ENCODE results near the gene PTPRR. TPM values are rescaled to one million over a fixed set of nuclear protein-coding genes. Genes with fewer than 3 reads are reported as not detected.

PTPRR gene
- total RNA-seq, 1 experiment from 2014 or later, result 0.46 TPM

GRCh38 chr12:70948976-70949336 is 28.4 kb upstream of the PTPRR start (continued):
- TF ChIP-seq ATF2 (CRISPR knock-in tag; IDR thresholded peaks at IDR 0.05; ENCODE audit: borderline replicate concordance, low read depth) (no peak), CDX4 (CRISPR knock-in tag; IDR thresholded peaks at IDR 0.05; ENCODE audit: borderline replicate concordance) (no peak), FOXJ3 (CRISPR knock-in tag; IDR thresholded peaks at IDR 0.05; ENCODE audit: borderline replicate concordance) (no peak)

- ChIA-PET CTCF (interaction anchor here (1.0 kb wide), 1 partner anchor 444 kb away, joined by 3 read pairs; no protein-coding TSS in a partner anchor), POLR2A (no interaction called here)
- Mint-ChIP-seq H3K4me3 (no peak overlapping the region), H3K36me3 (no peaks in the 10 kb centered on the region), H3K9me3 (peaks cover 10% of the 10 kb centered on the region), H3K4me1 (no peaks in the 10 kb centered on the region), H3K27me3 (ENCODE audit: low read depth) (no peaks in the 10 kb centered on the region), H3K27ac (no peak overlapping the region)
- no peak for DNase-seq (ENCODE audit: low spot score)
- no peak for ATAC-seq
- TF ChIP-seq GRHL2 (CRISPR knock-in tag; IDR thresholded peaks at IDR 0.05; ENCODE audit: insufficient replicate concordance, severe bottlenecking), result no peak
- no peak for TF ChIP-seq ZNF138 (CRISPR knock-in tag; conservative IDR thresholded peaks at IDR 0.05)
- TF ChIP-seq TP53 (CRISPR knock-in tag; IDR thresholded peaks at IDR 0.05), result no peak
- TF ChIP-seq MYBL2 (CRISPR knock-in tag; IDR thresholded peaks at IDR 0.05), result no peak
- TF ChIP-seq AFF4 (CRISPR knock-in tag; IDR thresholded peaks at IDR 0.05; ENCODE audit: borderline replicate concordance), result no peak
- no peak for TF ChIP-seq NR2C2 (CRISPR knock-in tag; IDR thresholded peaks at IDR 0.05)
- no peak for TF ChIP-seq ZNF425 (CRISPR knock-in tag; conservative IDR thresholded peaks at IDR 0.05)
- TF ChIP-seq ZNF317 (CRISPR knock-in tag; IDR thresholded peaks at IDR 0.05; ENCODE audit: borderline replicate concordance, low read depth), result no peak
- no peak for TF ChIP-seq TEAD4 (CRISPR knock-in tag; IDR thresholded peaks at IDR 0.05)
Observed at GRCh38 chr12:70948236-70948975, 27.9 kb upstream of the PTPRR start.

DNA sequence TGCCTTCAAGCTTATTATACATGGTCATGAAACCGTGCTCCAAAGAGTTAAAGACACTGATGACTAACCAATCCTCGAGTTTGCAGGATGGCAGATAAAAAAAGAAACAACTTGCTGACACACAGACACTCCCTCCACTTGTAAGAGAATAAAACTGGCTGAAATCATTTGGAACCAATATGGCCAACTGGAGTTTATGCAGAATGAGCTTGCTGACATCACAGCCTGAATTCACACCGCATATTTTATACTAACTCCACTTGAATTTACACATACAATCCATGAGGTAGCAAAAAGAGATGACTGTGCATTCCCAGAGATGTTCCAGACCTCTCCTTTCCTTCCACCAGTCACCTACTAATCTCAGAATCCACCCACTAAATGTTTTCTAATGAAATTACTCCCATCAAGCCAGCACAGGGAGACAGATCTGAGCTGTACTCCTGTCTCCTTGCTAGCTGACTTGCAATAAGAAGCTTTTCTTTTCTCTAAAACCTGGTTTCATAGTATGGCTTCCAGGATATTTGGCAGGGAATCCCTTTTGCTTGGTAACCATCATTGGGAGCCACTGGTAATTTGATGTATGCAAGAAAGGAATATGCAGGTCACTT is 15.8 kb upstream of the PTPRR start:
- H3K9me3 Mint-ChIP-seq, result no peaks in the 10 kb centered on the region
- H3K36me3 Mint-ChIP-seq, result no peaks in the 10 kb centered on the region
- ChIA-PET CTCF (interaction anchor here (1.4 kb wide), 1 partner anchor 203 kb away, joined by 3 read pairs; no protein-coding TSS in a partner anchor), POLR2A (no interaction called here)
- peaks cover 10% of the 10 kb centered on the region for H3K27me3 Mint-ChIP-seq (ENCODE audit: low read depth)
- H3K4me1 Mint-ChIP-seq, result no peaks in the 10 kb centered on the region
- no peak overlapping the region for H3K27ac Mint-ChIP-seq
- DNase-seq (ENCODE audit: low spot score), result no peak
- H3K4me3 Mint-ChIP-seq, result no peak overlapping the region
- no peak for ATAC-seq
- TF ChIP-seq FOXJ3 (CRISPR knock-in tag; IDR thresholded peaks at IDR 0.05; ENCODE audit: borderline replicate concordance), result no peak
- TF ChIP-seq MXD4 (CRISPR knock-in tag; IDR thresholded peaks at IDR 0.05; ENCODE audit: borderline replicate concordance), result no peak
- TF ChIP-seq, protein P1, sequence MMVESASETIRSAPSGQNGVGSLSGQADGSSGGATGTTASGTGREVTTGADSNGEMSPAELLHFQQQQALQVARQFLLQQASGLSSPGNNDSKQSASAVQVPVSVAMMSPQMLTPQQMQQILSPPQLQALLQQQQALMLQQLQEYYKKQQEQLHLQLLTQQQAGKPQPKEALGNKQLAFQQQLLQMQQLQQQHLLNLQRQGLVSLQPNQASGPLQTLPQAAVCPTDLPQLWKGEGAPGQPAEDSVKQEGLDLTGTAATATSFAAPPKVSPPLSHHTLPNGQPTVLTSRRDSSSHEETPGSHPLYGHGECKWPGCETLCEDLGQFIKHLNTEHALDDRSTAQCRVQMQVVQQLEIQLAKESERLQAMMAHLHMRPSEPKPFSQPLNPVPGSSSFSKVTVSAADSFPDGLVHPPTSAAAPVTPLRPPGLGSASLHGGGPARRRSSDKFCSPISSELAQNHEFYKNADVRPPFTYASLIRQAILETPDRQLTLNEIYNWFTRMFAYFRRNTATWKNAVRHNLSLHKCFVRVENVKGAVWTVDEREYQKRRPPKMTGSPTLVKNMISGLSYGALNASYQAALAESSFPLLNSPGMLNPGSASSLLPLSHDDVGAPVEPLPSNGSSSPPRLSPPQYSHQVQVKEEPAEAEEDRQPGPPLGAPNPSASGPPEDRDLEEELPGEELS (CRISPR knock-in tag; IDR thresholded peaks at IDR 0.05), result no peak
- TF ChIP-seq OVOL2 (CRISPR knock-in tag; IDR thresholded peaks at IDR 0.05; ENCODE audit: borderline replicate concordance), result no peak
- TF ChIP-seq ATF2 (CRISPR knock-in tag; IDR thresholded peaks at IDR 0.05; ENCODE audit: borderline replicate concordance, low read depth), result no peak
- TF ChIP-seq CREB1 (CRISPR knock-in tag; IDR thresholded peaks at IDR 0.05), result no peak
- no peak for TF ChIP-seq GABPB1 (CRISPR knock-in tag; IDR thresholded peaks at IDR 0.05)
- TF ChIP-seq ELF4 (CRISPR knock-in tag; IDR thresholded peaks at IDR 0.05; ENCODE audit: low read depth), result no peak
- TF ChIP-seq MYBL2 (CRISPR knock-in tag; IDR thresholded peaks at IDR 0.05), result no peak
- no peak for TF ChIP-seq ZNF416 (CRISPR knock-in tag; IDR thresholded peaks at IDR 0.05)

Measured in WTC11 (cell line).